Tibial artery (tissue), 4 donors: ENCODE measurements around the gene SNCA.

Source experiments
- DNase-seq, 2 donors: peaks; one replicate each; pipeline ENCODE4 v3.0.0-alpha.2; 2019
- H3K27ac ChIP-seq, 2 donors: fragments of 200-600 bp; sonication (generic) in 1 of 2; 1 replicate in 1 of 2; 2 replicates in 1 of 2; pipeline ENCODE4 v1.5.1; 2018 to 2019; ENCODE audit warnings: mild to moderate bottlenecking in 1 of 2
- H3K27me3 ChIP-seq, 2 donors: fragments of 200-600 bp; sonication (generic) in 1 of 2; one replicate each; pipeline versions ENCODE4 v1.5.1 to v1.6.0; 2016 to 2019
- H3K36me3 ChIP-seq, 3 donors: fragments of 200-600 bp; sonication (generic) in 2 of 3; one replicate each; pipeline ENCODE4 v1.5.1; 2016 to 2019; ENCODE audit warnings: mild to moderate bottlenecking in 2 of 3
- H3K4me1 ChIP-seq, 4 donors: fragments of 200-600 bp; sonication (generic) in 2 of 4; 1 replicate in 3 of 4; 2 replicates in 1 of 4; pipeline ENCODE4 v1.5.1; 2016 to 2019
- H3K4me3 ChIP-seq, 2 donors: fragments of 200-600 bp; sonication (generic) in 1 of 2; 1 replicate in 1 of 2; 2 replicates in 1 of 2; pipeline ENCODE4 v1.5.1; 2018 to 2019; ENCODE audit warnings: mild to moderate bottlenecking in 2 of 2
- H3K9me3 ChIP-seq, 3 donors: fragments of 200-600 bp; sonication (generic) in 1 of 3; one replicate each; pipeline ENCODE4 v1.5.1; 2016 to 2019
- CTCF ChIP-seq, 2 experiments: fragments of 200-600 bp in 1 of 2; fragments of 450-650 bp in 1 of 2; IDR thresholded peaks; one replicate each; pipeline ENCODE4 v1.5.1; 2017 to 2019; ENCODE audit warnings: antibody characterized with exemption in 2 of 2, mild to moderate bottlenecking in 1 of 2, moderate library complexity in 1 of 2
- intact Hi-C: fragments of 100-400 bp; cut with DNase I; formaldehyde crosslinking; loops from one replicate; pipeline ENCODE4 v1.15.0; 2023; ENCODE audit warnings: low total_unique reads

Gene SNCA

GRCh38 chr4:89803036-89803435 lies 33.9 kb downstream of the SNCA start:
- no peak for TF ChIP-seq CTCF (IDR thresholded peaks at IDR 0.05)
- no peaks in the 10 kb centered on the region for H3K4me1 ChIP-seq
- DNase-seq = no peak
- H3K9me3 ChIP-seq = no peaks in the 10 kb centered on the region
- H3K27me3 ChIP-seq = no peaks in the 10 kb centered on the region
- no peaks in the 10 kb centered on the region for H3K36me3 ChIP-seq
- H3K4me3 ChIP-seq = no peak overlapping the region
- intact Hi-C loops = no loop called here
- no peak overlapping the region for H3K27ac ChIP-seq

- no peak for DNase-seq
- no peaks in the 10 kb centered on the region for H3K9me3 ChIP-seq
- no peak overlapping the region for H3K4me3 ChIP-seq
- intact Hi-C loops = no loop called here
- no peaks in the 10 kb centered on the region for H3K36me3 ChIP-seq
- no peak for TF ChIP-seq CTCF (IDR thresholded peaks at IDR 0.05)
- no peaks in the 10 kb centered on the region for H3K4me1 ChIP-seq
- H3K27me3 ChIP-seq = no peaks in the 10 kb centered on the region
- no peak overlapping the region for H3K27ac ChIP-seq
These were observed 36.3 kb downstream of the SNCA start for GRCh38 chr4:89800527-89801103.

- Histone ChIP-seq H3K27me3 (no peaks in the 10 kb centered on the region), H3K4me1 (no peaks in the 10 kb centered on the region), H3K27ac (no peak overlapping the region), H3K36me3 (no peaks in the 10 kb centered on the region), H3K9me3 (no peaks in the 10 kb centered on the region), H3K4me3 (no peak overlapping the region)
- DNase-seq = no peak
- intact Hi-C loops = no loop called here
- TF ChIP-seq CTCF (IDR thresholded peaks at IDR 0.05) = no peak
These were observed 36.9 kb downstream of the SNCA start for GRCh38 chr4:89800012-89800516.

GRCh38 chr4:89799071-89799470 lies 37.9 kb downstream of the SNCA start:
- Histone ChIP-seq H3K27me3 (no peaks in the 10 kb centered on the region), H3K27ac (no peak overlapping the region), H3K4me3 (no peak overlapping the region), H3K4me1 (no peaks in the 10 kb centered on the region), H3K9me3 (no peaks in the 10 kb centered on the region), H3K36me3 (no peaks in the 10 kb centered on the region)
- TF ChIP-seq CTCF (IDR thresholded peaks at IDR 0.05) = no peak
- intact Hi-C loops = no loop called here
- no peak for DNase-seq

- Histone ChIP-seq H3K27me3 (no peaks in the 10 kb centered on the region), H3K27ac (no peak overlapping the region), H3K4me1 (no peaks in the 10 kb centered on the region), H3K36me3 (no peaks in the 10 kb centered on the region), H3K4me3 (no peak overlapping the region), H3K9me3 (no peaks in the 10 kb centered on the region)
- no peak for DNase-seq
- intact Hi-C loops = no loop called here
- no peak for TF ChIP-seq CTCF (IDR thresholded peaks at IDR 0.05)
These were observed 39.8 kb downstream of the SNCA start for GRCh38 chr4:89797117-89797516.
